ENCODE measurements around the gene TRAPPC3. TPM values are rescaled to one million over a fixed set of nuclear protein-coding genes. Genes with fewer than 3 reads are reported as not detected.
"Not testable (repeated sequence)": the region's sequence is repeated elsewhere in the genome, so short reads cannot be mapped to it uniquely, and the experiment has no call there.

Gene TRAPPC3
- total RNA-seq, 2 donors from 2014 or later, result 53.3 to 64.2 TPM

GRCh38 chr1:36168514-36168913, 19.2 kb upstream of the TRAPPC3 start:
- intact Hi-C loops (cut with DNase I), result no loop called here
- DNase-seq, result no peak
- ATAC-seq, result no peak

GRCh38 chr1:36166938-36167905, 17.9 kb upstream of the TRAPPC3 start:
- peak in 1 of 2 donors; percentile 8 for ATAC-seq
- intact Hi-C loops (cut with DNase I), result no loop called here
- no peak for DNase-seq

- intact Hi-C loops (cut with DNase I), result no loop called here
- ATAC-seq (no peak), DNase-seq (no peak)
Observed at GRCh38 chr1:36166136-36166535, 16.9 kb upstream of the TRAPPC3 start.

DNA sequence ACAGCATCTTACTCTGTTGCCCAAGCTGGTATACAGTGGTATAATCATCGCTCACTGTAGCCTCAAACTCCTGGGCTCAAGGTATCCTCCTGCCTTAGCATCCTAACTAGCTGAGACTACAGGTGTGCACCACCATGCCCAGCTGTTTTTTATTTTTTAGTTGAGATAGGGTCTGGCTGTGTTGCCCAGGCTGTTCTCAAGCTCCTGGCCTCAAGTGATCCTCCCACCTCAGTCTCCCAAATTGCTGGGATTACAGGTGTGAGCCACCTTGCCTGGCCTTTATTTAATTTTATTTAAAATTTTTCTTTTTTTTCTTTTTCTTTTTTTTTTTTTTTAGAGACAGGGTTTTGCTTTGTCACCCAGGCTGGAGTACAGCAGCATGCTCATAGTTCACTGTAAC, 15.9 kb upstream of the TRAPPC3 start:
- intact Hi-C loops (cut with DNase I), result no loop called here

GRCh38 chr1:36164361-36164760, 15.1 kb upstream of the TRAPPC3 start:
- no peak for DNase-seq
- intact Hi-C loops (cut with DNase I), result no loop called here
- ATAC-seq, result no peak

More for the DNA sequence above, 15.9 kb upstream of the TRAPPC3 start:
- ATAC-seq, result no peak
- DNase-seq, result no peak

- ATAC-seq, result no peak
- DNase-seq, result no peak
- intact Hi-C loops (cut with DNase I), result no loop called here
Observed at GRCh38 chr1:36163426-36163825, 14.1 kb upstream of the TRAPPC3 start.

- DNase-seq, result no peak
- ATAC-seq, result peak; percentile 6 to 13
- intact Hi-C loops (cut with DNase I), result no loop called here
Observed at GRCh38 chr1:36162680-36163239, 13.5 kb upstream of the TRAPPC3 start.

GRCh38 chr1:36161641-36162531, 12.6 kb upstream of the TRAPPC3 start:
- intact Hi-C loops (cut with DNase I), result no loop called here
- DNase-seq (peak; percentile 37), ATAC-seq (peak; percentile 5 to 29)

DNA sequence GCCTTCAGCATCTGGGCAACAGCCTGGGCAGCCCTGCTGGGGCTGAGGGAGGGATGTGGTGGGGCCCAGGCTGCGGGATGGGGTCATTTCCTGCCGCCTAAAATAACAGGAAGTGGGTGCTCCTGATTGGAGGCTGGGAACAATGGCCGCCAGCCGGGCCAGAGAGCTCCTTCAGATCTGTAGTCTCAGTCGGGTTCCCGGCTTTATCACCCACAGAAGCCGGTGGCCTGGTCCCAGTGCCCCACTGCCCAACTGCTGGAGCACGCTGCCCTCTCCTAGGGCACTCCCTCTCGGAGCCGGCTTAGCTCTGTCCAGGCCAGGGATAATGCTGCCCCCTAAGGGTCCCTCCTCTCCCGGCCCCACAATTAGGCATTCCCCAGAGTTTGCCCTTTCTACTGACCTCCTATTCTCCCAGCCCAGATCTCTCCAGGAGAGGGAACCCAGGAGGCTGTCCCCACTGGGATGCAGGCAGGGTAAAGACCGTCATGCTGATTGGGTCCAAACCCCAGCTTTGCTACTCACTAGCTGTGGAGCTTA, 11.7 kb upstream of the TRAPPC3 start:
- DNase-seq, result peak; percentile 83
- ATAC-seq, result peak; percentile 35 to 43
- intact Hi-C loops (cut with DNase I), result no loop called here

GRCh38 chr1:36160388-36160948, 11.2 kb upstream of the TRAPPC3 start:
- ATAC-seq, result no peak
- no peak for DNase-seq
- intact Hi-C loops (cut with DNase I), result no loop called here

DNA sequence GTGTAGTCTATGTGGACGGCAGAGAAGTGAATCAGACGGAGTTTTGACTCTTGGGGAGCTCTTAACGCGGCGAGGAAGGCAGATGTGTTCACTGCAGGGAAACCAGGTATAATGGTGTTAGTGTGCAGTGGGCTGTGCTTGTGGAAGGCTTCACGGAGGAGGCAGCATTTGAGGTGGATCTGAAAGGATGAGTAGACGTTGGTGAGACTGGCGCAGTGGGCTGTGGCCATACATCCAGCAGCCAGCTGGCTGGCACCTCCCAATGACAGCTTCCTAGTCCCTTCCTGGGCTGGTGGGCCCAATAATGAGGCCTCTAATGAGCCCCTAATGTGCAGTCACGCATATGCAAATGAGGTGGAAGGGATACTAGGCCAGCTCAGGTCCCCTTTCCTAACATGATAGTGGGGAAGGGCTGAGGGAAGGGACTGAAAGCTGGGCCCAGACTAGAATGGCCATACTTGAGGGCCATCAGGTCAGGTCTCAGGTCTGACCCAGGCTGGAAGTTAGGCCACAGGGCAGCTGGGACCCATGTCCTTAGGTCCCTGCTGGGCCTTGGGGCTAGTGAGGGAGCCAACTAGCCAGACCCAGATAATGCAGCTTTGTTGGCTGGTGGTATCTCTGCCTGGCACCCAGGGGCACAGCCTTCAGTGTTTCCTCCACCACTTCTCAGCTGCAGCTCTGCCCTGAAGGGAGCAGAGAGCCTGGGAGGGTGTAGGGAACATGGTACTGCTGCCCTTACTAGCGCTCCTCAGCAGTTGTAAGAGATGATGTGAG, 10.5 kb upstream of the TRAPPC3 start:
- intact Hi-C loops (cut with DNase I), result loop anchor here in 1 of 2 donors (10.0 kb wide), 1 partner anchor 125 kb away; no protein-coding TSS in a partner anchor
- no peak for DNase-seq
- no peak for ATAC-seq

DNA sequence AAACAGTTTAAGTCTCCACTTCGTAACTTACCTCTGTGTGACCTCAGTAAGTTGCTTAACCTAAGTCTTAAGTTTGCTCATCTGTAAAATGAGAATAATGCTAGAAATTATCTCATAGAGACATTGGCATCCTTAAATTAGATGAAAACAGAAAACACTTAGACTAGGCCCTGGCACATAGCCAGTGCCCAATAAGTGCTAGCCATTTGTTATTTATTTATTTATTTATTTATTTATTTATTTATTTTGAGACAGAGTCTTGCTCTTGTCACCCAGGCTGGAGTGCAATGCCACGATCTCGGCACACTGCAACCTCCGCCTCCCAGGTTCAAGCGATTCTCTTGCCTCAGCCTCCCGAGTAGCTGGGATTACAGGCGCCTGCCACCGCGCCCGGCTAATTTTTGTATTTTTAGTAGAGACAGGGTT, 9.6 kb upstream of the TRAPPC3 start:
- not testable (repeated sequence) for ATAC-seq, DNase-seq
- intact Hi-C loops (cut with DNase I), result loop anchor here in 1 of 2 donors (10.0 kb wide), 1 partner anchor 126 kb away; no protein-coding TSS in a partner anchor

- intact Hi-C loops (cut with DNase I), result loop anchor here in 1 of 2 donors (10.0 kb wide), 1 partner anchor 127 kb away; no protein-coding TSS in a partner anchor
- DNase-seq (no peak), ATAC-seq (no peak)
Observed at GRCh38 chr1:36157973-36158826, 8.9 kb upstream of the TRAPPC3 start.

GRCh38 chr1:36157115-36157903, 8.0 kb upstream of the TRAPPC3 start:
- DNase-seq, result no peak
- intact Hi-C loops (cut with DNase I), result loop anchor here in 1 of 2 donors (10.0 kb wide), 1 partner anchor 127 kb away; no protein-coding TSS in a partner anchor

DNA sequence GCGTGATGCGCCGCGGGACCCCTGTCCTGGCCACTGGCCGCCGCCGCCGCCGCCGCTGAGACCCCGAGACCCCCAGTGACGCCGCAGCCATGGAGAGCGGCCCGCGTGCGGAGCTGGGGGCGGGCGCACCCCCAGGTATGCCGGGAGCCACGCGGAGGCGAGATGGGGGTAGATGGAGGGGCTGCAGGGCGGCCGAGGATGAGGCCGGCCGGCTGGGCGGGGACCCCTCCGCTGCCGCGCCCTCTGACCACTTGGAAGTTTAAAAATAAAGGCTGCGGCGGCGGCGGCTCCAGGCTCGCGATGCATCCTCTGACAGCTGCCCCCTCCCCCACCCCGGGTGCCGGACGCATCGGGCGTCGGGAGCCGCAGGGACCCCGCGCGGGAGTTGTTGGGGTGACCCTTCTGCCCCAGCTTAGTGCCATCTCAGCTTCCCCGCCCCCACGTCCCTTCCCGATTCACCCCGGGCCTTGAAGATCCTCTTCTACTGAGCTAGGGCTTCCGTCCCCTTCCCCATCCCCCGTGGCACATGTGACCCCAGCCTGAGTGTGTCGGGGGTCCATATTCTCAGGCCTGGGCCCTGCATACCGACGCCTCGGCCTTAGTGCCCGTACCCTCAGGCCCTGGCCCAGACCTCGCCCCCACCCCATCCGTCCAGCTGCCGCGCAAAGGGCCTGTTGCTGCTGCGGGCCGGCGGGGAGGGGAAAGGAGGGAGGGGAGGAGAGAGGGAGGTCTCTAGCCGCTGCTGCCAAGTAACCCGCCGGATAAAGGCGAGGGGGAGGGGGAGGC, 7.2 kb upstream of the TRAPPC3 start:
- intact Hi-C loops (cut with DNase I), result loop anchor here in 1 of 2 donors (10.0 kb wide), 1 partner anchor 128 kb away; no protein-coding TSS in a partner anchor
- DNase-seq (peak; percentile 78), ATAC-seq (peak; percentile 50 to 66)

More at GRCh38 chr1:36157115-36157903, 8.0 kb upstream of the TRAPPC3 start:
- peak in 1 of 2 donors; percentile 1 for ATAC-seq
